HG03175 (cell line): Measurements from ENCODE around the gene IGF2BP3.

Experiments
- ATAC-seq: cut with Tn5 transposase; IDR thresholded peaks from one replicate; pipeline ENCODE4 v1.9.1; 2021; ENCODE audit warnings: mild to moderate bottlenecking, moderate library complexity; ENCODE audit not compliant: unreplicated experiment

IGF2BP3 gene

DNA sequence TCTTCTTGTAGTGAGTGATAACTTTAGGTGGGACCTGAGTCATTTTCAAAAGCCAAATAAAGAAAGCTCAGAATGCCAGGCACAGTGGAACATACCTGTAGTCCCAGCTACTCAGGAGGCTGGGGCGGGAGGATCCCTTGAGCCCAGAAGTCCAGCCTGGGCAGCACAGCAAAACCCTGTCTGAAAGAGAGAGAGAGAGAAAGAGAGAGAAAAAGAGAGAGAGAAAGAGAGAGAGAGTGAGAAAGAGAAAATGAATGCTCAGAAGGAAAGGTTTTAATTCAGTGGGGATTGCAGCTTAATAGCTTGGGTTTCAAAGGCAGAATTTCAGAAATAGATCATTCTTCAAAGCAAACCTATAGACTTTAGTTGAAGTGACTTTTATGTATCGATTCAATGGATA, 198.0 kb downstream of the IGF2BP3 start:
- ATAC-seq = no peak

DNA sequence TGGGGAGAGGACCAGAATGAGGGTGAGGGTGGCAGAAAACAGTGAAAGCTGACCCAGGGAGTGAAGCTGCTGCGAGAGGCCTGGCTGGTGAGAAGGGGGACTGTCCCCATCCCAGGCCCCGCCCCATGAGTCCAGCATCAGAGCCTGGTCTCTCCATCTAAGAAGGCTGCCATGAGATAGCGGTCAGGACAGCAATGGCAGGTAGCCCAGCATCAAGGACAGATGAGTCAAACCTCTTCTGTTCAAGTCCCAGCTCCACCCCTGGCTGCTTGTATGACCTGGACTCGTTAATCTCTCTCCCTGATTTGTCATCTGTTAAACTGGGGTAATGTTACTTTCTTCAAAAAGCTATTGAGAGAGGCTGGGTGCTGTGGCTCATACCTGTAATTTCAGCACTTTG, 201.5 kb downstream of the IGF2BP3 start:
- no peak for ATAC-seq

DNA sequence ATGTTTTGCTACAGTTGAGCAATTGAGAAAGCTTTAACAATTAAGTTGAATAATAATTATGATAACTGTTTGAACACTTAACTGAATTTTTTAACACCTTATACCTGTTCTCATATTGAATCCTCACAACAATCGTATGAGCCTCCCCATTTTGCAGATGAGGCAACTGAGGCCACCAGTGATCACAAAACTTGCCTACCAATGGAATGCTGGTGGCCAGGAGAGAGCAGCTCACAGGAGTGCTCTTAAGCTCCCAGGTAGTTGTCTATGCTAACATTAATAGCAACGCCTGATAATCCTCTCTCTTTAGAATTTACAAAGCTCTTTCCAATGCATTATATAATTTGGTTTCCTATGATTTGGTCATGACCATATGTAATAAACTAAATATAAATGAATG, 202.1 kb downstream of the IGF2BP3 start:
- ATAC-seq = no peak

DNA sequence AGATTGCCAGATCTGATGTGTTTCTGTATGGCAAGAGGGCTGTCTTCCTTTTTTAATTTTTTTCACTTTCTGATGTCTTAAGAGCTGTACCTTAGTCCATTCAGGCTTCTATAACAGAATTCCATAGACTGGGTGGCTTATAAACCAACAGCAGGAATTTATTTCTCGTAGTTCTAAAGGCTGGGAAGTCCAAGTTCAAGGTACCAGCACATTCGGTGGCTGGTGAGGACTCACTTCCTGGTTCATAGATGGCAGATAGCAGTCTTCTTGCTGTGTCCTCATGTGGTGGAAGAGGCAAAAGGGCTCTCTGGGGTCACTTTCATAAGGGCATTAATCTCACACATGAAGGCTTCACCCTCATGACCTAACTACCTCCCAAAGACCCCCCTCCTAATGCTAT, 202.9 kb downstream of the IGF2BP3 start:
- ATAC-seq = no peak

DNA sequence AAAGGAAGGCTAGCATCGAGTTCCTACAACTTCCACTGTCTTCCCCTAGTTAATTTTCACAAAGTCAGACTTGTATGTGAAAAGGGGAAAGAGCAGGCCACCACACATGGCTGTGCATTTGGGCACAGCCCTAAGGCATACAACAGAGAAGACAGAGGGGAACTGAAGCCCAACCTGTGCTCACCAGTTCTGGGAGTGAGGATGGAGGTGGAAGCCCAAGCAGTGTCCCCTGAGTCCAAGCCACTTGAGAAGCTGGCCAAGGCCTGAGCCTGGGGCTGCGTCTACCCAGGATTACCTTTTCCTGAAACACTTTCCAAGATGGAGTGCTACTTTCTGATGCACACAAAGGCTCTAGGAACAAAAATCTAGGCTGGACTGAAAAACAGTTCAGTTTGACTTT, 203.4 kb downstream of the IGF2BP3 start:
- ATAC-seq = no peak

DNA sequence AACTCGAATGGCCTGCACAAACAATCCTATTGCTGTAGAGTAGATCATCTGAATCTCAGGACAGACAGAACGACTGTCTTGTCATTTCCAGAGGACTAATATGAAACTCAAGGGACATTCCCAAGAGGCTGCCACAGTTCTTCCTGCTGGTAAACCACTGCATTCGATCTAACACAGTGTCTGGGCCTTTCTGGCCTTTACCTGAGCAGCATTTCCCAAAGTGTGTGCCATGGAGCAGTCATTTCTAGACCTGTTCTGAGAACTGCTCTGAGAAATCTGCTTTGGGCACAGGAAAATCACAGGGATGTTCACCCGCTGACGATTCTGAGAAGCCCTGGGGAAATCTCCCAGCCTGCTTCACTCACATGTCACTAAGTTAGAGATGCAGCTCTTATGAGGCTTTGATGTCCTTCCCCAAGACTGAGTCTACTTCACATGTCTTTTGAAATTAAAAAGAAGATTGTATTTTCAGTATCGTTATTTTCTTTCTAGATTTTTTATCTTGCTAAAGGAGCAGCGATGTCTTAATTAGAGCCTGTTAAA, 205.3 kb downstream of the IGF2BP3 start:
- ATAC-seq = no peak

DNA sequence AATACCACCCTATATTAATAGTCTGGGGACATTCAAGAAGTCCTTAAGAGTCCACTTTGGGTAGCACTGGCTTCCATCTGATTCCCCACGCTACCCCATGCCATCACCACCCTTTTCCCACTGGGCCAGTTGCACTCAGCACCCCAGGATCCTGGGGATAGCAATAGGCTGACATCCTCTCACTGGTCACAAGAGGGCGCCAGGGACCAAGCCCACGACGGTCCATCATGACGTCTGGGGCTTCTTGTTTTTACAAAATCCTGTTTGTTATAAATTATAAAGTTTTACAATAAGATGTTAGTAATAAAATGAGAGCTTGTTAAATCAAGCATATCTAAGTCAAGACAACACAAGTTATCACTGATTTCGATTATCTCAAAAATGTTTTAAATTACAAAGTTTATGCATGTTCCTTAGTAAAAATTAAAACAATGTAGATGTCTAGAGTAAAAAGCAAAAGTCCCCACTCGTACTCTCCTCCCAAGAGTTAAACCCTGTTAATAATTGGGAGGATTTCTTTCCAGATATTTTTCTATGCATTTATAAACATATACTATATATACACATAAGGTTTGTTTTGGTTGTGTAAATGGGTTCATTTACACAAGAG, 208.3 kb downstream of the IGF2BP3 start:
- ATAC-seq = peak; percentile 86

DNA sequence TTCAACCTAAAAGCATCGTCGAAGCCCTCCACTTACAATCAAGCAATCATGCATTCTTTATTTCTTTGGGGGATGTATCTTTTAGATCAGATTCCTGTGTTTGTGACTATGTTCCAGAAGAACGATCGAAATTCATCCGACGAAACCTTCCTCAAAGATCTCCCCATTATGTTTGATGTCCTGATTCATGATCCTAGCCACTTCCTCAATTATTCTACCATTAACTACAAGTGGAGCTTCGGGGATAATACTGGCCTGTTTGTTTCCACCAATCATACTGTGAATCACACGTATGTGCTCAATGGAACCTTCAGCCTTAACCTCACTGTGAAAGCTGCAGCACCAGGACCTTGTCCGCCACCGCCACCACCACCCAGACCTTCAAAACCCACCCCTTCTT, 209.9 kb downstream of the IGF2BP3 start:
- ATAC-seq = no peak
